K562 (cell line): ENCODE data around the gene NUMB. TPM values are rescaled to one million over a fixed set of nuclear protein-coding genes. Genes with fewer than 3 reads are reported as not detected.

Experiments used
- MGA ChIP-seq: fragments of 450-650 bp; IDR thresholded peaks from 2 replicates; pipeline ENCODE4 v1.6.1; 2016; ENCODE audit warnings: mild to moderate bottlenecking, moderate library complexity
- POLR2B ChIP-seq: fragments of 450-650 bp; IDR thresholded peaks from 2 replicates; pipeline ENCODE4 v1.6.1; 2018; ENCODE audit warnings: low read depth; ENCODE audit not compliant: partially characterized antibody
- RFX7 ChIP-seq: fragments of 250-450 bp; sonication (Bioruptor Pico); IDR thresholded peaks from 2 replicates; pipeline ENCODE4 v1.5.1; 2021; ENCODE audit warnings: mild to moderate bottlenecking
- ZBTB40 ChIP-seq, 2 experiments: fragments of 450-650 bp in 1 of 2; sonication (generic) in 1 of 2; formaldehyde crosslinking in 1 of 2; IDR thresholded peaks; 2 replicates each; pipeline versions ENCODE4 v1.7.1 to v1.9.0; 2016 to 2022; ENCODE audit warnings: inconsistent platforms in 1 of 2, mild to moderate bottlenecking in 1 of 2, missing genetic modification reagents in 1 of 2
- ZC3H4 ChIP-seq: sonication (generic); formaldehyde crosslinking; IDR thresholded peaks from 2 replicates; pipeline ENCODE4 v1.9.0; 2021; ENCODE audit warnings: missing genetic modification reagents, borderline replicate concordance
- polyA plus RNA-seq, 8 experiments: library from polyadenylated mRNA; depleted of rRNA in 4 of 8; stranded (reverse) in 5 of 8; unstranded in 3 of 8; fragments of >200 nt; fragmentation: Nextera tagmentation in 2 of 8; fragmentation: Illumina TruSeq in 1 of 8; extraction: Ambion mirVana in 2 of 8; extraction: Trizol in 1 of 8; gene quantifications; 2 replicates each; pipeline versions ENCODE4 v1.2.1 to v1.2.3, GENCODE V29; 2011 to 2014; ENCODE audit warnings: inconsistent platforms in 1 of 8, missing spikeins in 1 of 8
- total RNA-seq, 7 experiments: library from RNA; depleted of rRNA in 6 of 7; stranded (reverse); fragments of >200 nt in 6 of 7; fragmentation: Illumina TruSeq in 2 of 7; extraction: Trizol in 2 of 7; gene quantifications; 2 replicates each; pipeline versions ENCODE4 v1.2.1 to v1.2.3, GENCODE V29; 2011 to 2021; ENCODE audit warnings: low replicate concordance in 1 of 7

The NUMB gene
- total and polyA plus RNA-seq, 9 of the 15 experiments (the other 6 are each of a cell fraction or from before 2014, with no cell fraction given), result 13.5 to 54.0 (median 32.3) TPM

- TF ChIP-seq MGA, result no peak
- no peak for TF ChIP-seq RFX7 (CRISPR knock-in tag)
- TF ChIP-seq ZC3H4 (CRISPR knock-in tag), result no peak
- no peak for TF ChIP-seq POLR2B
- TF ChIP-seq ZBTB40 (IDR thresholded peaks at IDR 0.05), result no peak
- TF ChIP-seq ZBTB40 (CRISPR knock-in tag; IDR thresholded peaks at IDR 0.05), result no peak
Observed at GRCh38 chr14:73289308-73289707, 169.0 kb downstream of the NUMB start (continued).
